Lung (tissue), 12 donors: Measurements from ENCODE around the gene IGSF1. TPM values are rescaled to one million over a fixed set of nuclear protein-coding genes. Genes with fewer than 3 reads are reported as not detected.
A peak's percentile ranks its signal among the peaks of the same experiment; 100 is the strongest.

Source experiments
- ATAC-seq: fragments of 200-7000 bp; cut with Tn5 transposase; one replicate; pipeline ENCODE4 v1.9.1; 2020; ENCODE audit warnings: moderate number of reproducible peaks; ENCODE audit not compliant: insufficient read depth, low FRiP score
- DNase-seq, 3 donors: peaks; one replicate each; pipeline ENCODE4 v3.0.0-alpha.2; 2013 to 2017
- H3K27ac ChIP-seq, 2 donors: one replicate each; pipeline ENCODE4 v1.5.1; 2013; ENCODE audit warnings: mild to moderate bottlenecking in 2 of 2, moderate library complexity in 2 of 2, control low read depth in 1 of 2, inconsistent platforms in 1 of 2, low read depth in 1 of 2, low read length in 1 of 2
- H3K27me3 ChIP-seq, 3 donors: one replicate each; pipeline ENCODE4 v1.5.1; 2013; ENCODE audit warnings: low read length in 2 of 3; ENCODE audit not compliant: control insufficient read depth in 3 of 3, insufficient read depth in 3 of 3
- H3K36me3 ChIP-seq, 4 donors: one replicate each; pipeline ENCODE4 v1.5.1; 2013; ENCODE audit warnings: low read length in 4 of 4, mild to moderate bottlenecking in 1 of 4, moderate library complexity in 1 of 4; ENCODE audit not compliant: control insufficient read depth in 4 of 4, insufficient read depth in 4 of 4
- H3K4me1 ChIP-seq, 5 donors: one replicate each; pipeline ENCODE4 v1.5.1; 2013; ENCODE audit warnings: low read length in 5 of 5, mild to moderate bottlenecking in 2 of 5, moderate library complexity in 1 of 5; ENCODE audit not compliant: control insufficient read depth in 5 of 5, insufficient read depth in 5 of 5
- H3K4me3 ChIP-seq: one replicate; pipeline ENCODE4 v1.5.1; 2013; ENCODE audit warnings: mild to moderate bottlenecking, control low read depth, moderate library complexity
- H3K9ac ChIP-seq, 2 donors: one replicate each; pipeline ENCODE4 v1.5.1; 2013; ENCODE audit warnings: low read length in 2 of 2, control low read depth in 1 of 2; ENCODE audit not compliant: insufficient read depth in 1 of 2
- H3K9me3 ChIP-seq, 4 donors: one replicate each; pipeline ENCODE4 v1.5.1; 2013; ENCODE audit warnings: low read length in 3 of 4, mild to moderate bottlenecking in 1 of 4, moderate library complexity in 1 of 4; ENCODE audit not compliant: control insufficient read depth in 4 of 4, insufficient read depth in 3 of 4
- CTCF ChIP-seq: IDR thresholded peaks from 2 replicates; pipeline ENCODE4 v1.5.1; 2012; ENCODE audit warnings: mild to moderate bottlenecking; ENCODE audit errors: control extremely low read depth, extremely low read depth
- WGBS, 2 donors: extraction: QIAGEN DNeasy Blood & Tissue Kit; methylation state at CpG; one replicate each; pipeline ENCODE4 v1.1.7; 2013; 5-methylcytosine and 5-hydroxymethylcytosine counted together
- polyA plus RNA-seq, 2 donors: library from polyadenylated mRNA; stranded (reverse); fragments of 200-250 nt; gene quantifications; one replicate each; pipeline ENCODE4 v1.2.1, GENCODE V29; 2013
- total RNA-seq, 2 donors: library from RNA; depleted of rRNA in 1 of 2; stranded (reverse); fragments of >200 nt in 1 of 2; gene quantifications; one replicate each; pipeline ENCODE4 v1.2.1, GENCODE V29; 2014 to 2021
- donor health status: control.
- donor health status: control.
- donor health status: Bipolar disorder and iron deficiency.
- donor health status: healthy.
- donor health status: DM: yes; HTN: yes; CAD: no.

IGSF1 gene
- total and polyA plus RNA-seq, 4 donors = 0.05 to 6.0 (median 0.06) TPM

- no peaks in the 10 kb centered on the region for H3K4me1 ChIP-seq
- no peaks in the 10 kb centered on the region for H3K36me3 ChIP-seq
- no peak overlapping the region for H3K27ac ChIP-seq
- H3K4me3 ChIP-seq = no peak overlapping the region
- no peak for TF ChIP-seq CTCF
- H3K27me3 ChIP-seq = peaks cover 0 to 48% (median 9%) of the 10 kb centered on the region in 3 donors
- H3K9me3 ChIP-seq = no peaks in the 10 kb centered on the region
- no peak overlapping the region for H3K9ac ChIP-seq
- ATAC-seq (no peak), DNase-seq (no peak)
- 28 to 44% methylated on average over 1 of the region's 1 CpG for WGBS, 2 donors
These were observed 19.0 kb downstream of the IGSF1 start for GRCh38 chrX:131270080-131270479.

GRCh38 chrX:131264665-131265064, 24.4 kb downstream of the IGSF1 start:
- no peak for ATAC-seq
- H3K27me3 ChIP-seq = peaks cover 4 to 28% (median 16%) of the 10 kb centered on the region in 3 donors
- TF ChIP-seq CTCF = no peak
- peak in 1 of 3 donors; percentile 4 for DNase-seq
- no peak overlapping the region for H3K4me3 ChIP-seq
- no peak overlapping the region for H3K27ac ChIP-seq
- no peak overlapping the region for H3K9ac ChIP-seq
- 76 to 91% methylated on average over 7 of the region's 7 CpGs for WGBS, 2 donors
- no peaks in the 10 kb centered on the region for H3K36me3 ChIP-seq
- H3K9me3 ChIP-seq = no peaks in the 10 kb centered on the region
- no peaks in the 10 kb centered on the region for H3K4me1 ChIP-seq

GRCh38 chrX:131264053-131264452, 25.1 kb downstream of the IGSF1 start:
- DNase-seq (no peak), ATAC-seq (no peak)
- TF ChIP-seq CTCF = no peak
- H3K27ac ChIP-seq = no peak overlapping the region
- H3K4me3 ChIP-seq = no peak overlapping the region
- no peaks in the 10 kb centered on the region for H3K4me1 ChIP-seq
- no peaks in the 10 kb centered on the region for H3K9me3 ChIP-seq
- peaks cover 4 to 28% (median 16%) of the 10 kb centered on the region in 3 donors for H3K27me3 ChIP-seq
- H3K9ac ChIP-seq = no peak overlapping the region
- H3K36me3 ChIP-seq = no peaks in the 10 kb centered on the region
- WGBS, 2 donors = 33 to 50% methylated on average over 2 of the region's 2 CpGs
